ENCODE data around the gene OR4F6. TPM values are rescaled to one million over a fixed set of nuclear protein-coding genes. Genes with fewer than 3 reads are reported as not detected.
"Not testable (repeated sequence)": the region's sequence is repeated elsewhere in the genome, so short reads cannot be mapped to it uniquely, and the experiment has no call there.

Gene OR4F6
- total RNA-seq = not detected in 2 replicates

- no peak for DNase-seq (ENCODE audit: low read depth, low spot score)
Observed at GRCh38 chr15:101803209-101803608, at the start of gene OR4F6. OR4F6 (plus strand) TSS chr15:101803509; CDS start chr15:101805720, 2,211 bp downstream.

GRCh38 chr15:101764669-101765339 lies 38.5 kb upstream of the OR4F6 start:
- DNase-seq (ENCODE audit: low read depth, low spot score) = not testable (repeated sequence)

- not testable (repeated sequence) for DNase-seq (ENCODE audit: low read depth, low spot score)
Observed at GRCh38 chr15:101765340-101765671, 38.0 kb upstream of the OR4F6 start.

- no peak for DNase-seq (ENCODE audit: low read depth, low spot score)
Observed at GRCh38 chr15:101765772-101766456, 37.4 kb upstream of the OR4F6 start.

- DNase-seq (ENCODE audit: low read depth, low spot score) = not testable (repeated sequence)
Observed at GRCh38 chr15:101767083-101767640, 36.1 kb upstream of the OR4F6 start.

GRCh38 chr15:101772921-101773320 lies 30.4 kb upstream of the OR4F6 start:
- no peak for DNase-seq (ENCODE audit: low read depth, low spot score)

- DNase-seq (ENCODE audit: low read depth, low spot score) = no peak
Observed at GRCh38 chr15:101773496-101774100, 29.7 kb upstream of the OR4F6 start.

- DNase-seq (ENCODE audit: low read depth, low spot score) = no peak
Observed at GRCh38 chr15:101775136-101775535, 28.2 kb upstream of the OR4F6 start.

GRCh38 chr15:101778576-101778975 lies 24.7 kb upstream of the OR4F6 start:
- not testable (repeated sequence) for DNase-seq (ENCODE audit: low read depth, low spot score)

GRCh38 chr15:101780225-101780624 lies 23.1 kb upstream of the OR4F6 start:
- DNase-seq (ENCODE audit: low read depth, low spot score) = not testable (repeated sequence)

- DNase-seq (ENCODE audit: low read depth, low spot score) = no peak
Observed at GRCh38 chr15:101781928-101782327, 21.4 kb upstream of the OR4F6 start.

GRCh38 chr15:101784644-101785043 lies 18.7 kb upstream of the OR4F6 start:
- no peak for DNase-seq (ENCODE audit: low read depth, low spot score)

- not testable (repeated sequence) for DNase-seq (ENCODE audit: low read depth, low spot score)
Observed at GRCh38 chr15:101786422-101786821, 16.9 kb upstream of the OR4F6 start.

GRCh38 chr15:101788001-101788400 lies 15.3 kb upstream of the OR4F6 start:
- DNase-seq (ENCODE audit: low read depth, low spot score) = not testable (repeated sequence)

- not testable (repeated sequence) for DNase-seq (ENCODE audit: low read depth, low spot score)
Observed at GRCh38 chr15:101788503-101789269, 14.6 kb upstream of the OR4F6 start.

- DNase-seq (ENCODE audit: low read depth, low spot score) = not testable (repeated sequence)
Observed at GRCh38 chr15:101790748-101791147, 12.6 kb upstream of the OR4F6 start.

GRCh38 chr15:101793981-101794380 lies 9.3 kb upstream of the OR4F6 start:
- not testable (repeated sequence) for DNase-seq (ENCODE audit: low read depth, low spot score)

GRCh38 chr15:101795455-101795854 lies 7.9 kb upstream of the OR4F6 start:
- DNase-seq (ENCODE audit: low read depth, low spot score) = no peak

GRCh38 chr15:101799665-101800064 lies 3.6 kb upstream of the OR4F6 start:
- DNase-seq (ENCODE audit: low read depth, low spot score) = no peak

- no peak for DNase-seq (ENCODE audit: low read depth, low spot score)
Observed at GRCh38 chr15:101801048-101801447, 2.3 kb upstream of the OR4F6 start.

GRCh38 chr15:101803676-101804075 lies 367 bp downstream of the OR4F6 start:
- no peak for DNase-seq (ENCODE audit: low read depth, low spot score)

Data from pulmonary artery endothelial cell (primary cell).